Ammon's horn (tissue), 1 donor: ENCODE results near the gene SCRN3.
"Not testable (repeated sequence)": the region's sequence is repeated elsewhere in the genome, so short reads cannot be mapped to it uniquely, and the experiment has no call there.

Experiments
- DNase-seq: peaks from one replicate; pipeline ENCODE4 v3.0.0-alpha.2; 2016; ENCODE audit warnings: low spot score

The SCRN3 gene

GRCh38 chr2:174395284-174395968 is at the start of gene SCRN3:
Gene SCRN3 (plus strand): TSS chr2:174395730. CDS start chr2:174398284, 2,554 bp downstream.
- DNase-seq, result peak; percentile 94

GRCh38 chr2:174350018-174350417 is 45.5 kb upstream of the SCRN3 start:
- DNase-seq, result no peak

- no peak for DNase-seq
Observed at GRCh38 chr2:174350593-174351181, 44.8 kb upstream of the SCRN3 start.

- DNase-seq, result no peak
Observed at GRCh38 chr2:174353004-174353403, 42.5 kb upstream of the SCRN3 start.

GRCh38 chr2:174356347-174356746 is 39.2 kb upstream of the SCRN3 start:
- no peak for DNase-seq

- not testable (repeated sequence) for DNase-seq
Observed at GRCh38 chr2:174359663-174360062, 35.9 kb upstream of the SCRN3 start.

GRCh38 chr2:174362949-174363348 is 32.6 kb upstream of the SCRN3 start:
- DNase-seq, result no peak

- not testable (repeated sequence) for DNase-seq
Observed at GRCh38 chr2:174363492-174364225, 31.9 kb upstream of the SCRN3 start.

- DNase-seq, result no peak
Observed at GRCh38 chr2:174364628-174365027, 30.9 kb upstream of the SCRN3 start.

- DNase-seq, result no peak
Observed at GRCh38 chr2:174365571-174365970, 30.0 kb upstream of the SCRN3 start.

GRCh38 chr2:174368691-174369090 is 26.8 kb upstream of the SCRN3 start:
- no peak for DNase-seq

GRCh38 chr2:174376967-174377366 is 18.6 kb upstream of the SCRN3 start:
- no peak for DNase-seq

- DNase-seq, result no peak
Observed at GRCh38 chr2:174383796-174384195, 11.7 kb upstream of the SCRN3 start.

- no peak for DNase-seq
Observed at GRCh38 chr2:174385201-174385600, 10.3 kb upstream of the SCRN3 start.

GRCh38 chr2:174388706-174389105 is 6.8 kb upstream of the SCRN3 start:
- DNase-seq, result not testable (repeated sequence)

- no peak for DNase-seq
Observed at GRCh38 chr2:174389542-174389941, 6.0 kb upstream of the SCRN3 start.

- DNase-seq, result not testable (repeated sequence)
Observed at GRCh38 chr2:174390303-174390702, 5.2 kb upstream of the SCRN3 start.

- DNase-seq, result no peak
Observed at GRCh38 chr2:174392706-174393105, 2.8 kb upstream of the SCRN3 start.

- DNase-seq, result peak; percentile 10
Observed at GRCh38 chr2:174395969-174396630, 570 bp downstream of the SCRN3 start.

- no peak for DNase-seq
Observed at GRCh38 chr2:174397773-174398172, 2.2 kb downstream of the SCRN3 start.

- no peak for DNase-seq
Observed at GRCh38 chr2:174399171-174399570, 3.6 kb downstream of the SCRN3 start.

GRCh38 chr2:174400853-174401252 is 5.3 kb downstream of the SCRN3 start:
- no peak for DNase-seq

- no peak for DNase-seq
Observed at GRCh38 chr2:174403628-174404027, 8.1 kb downstream of the SCRN3 start.
